Inferior parietal cortex (tissue), 1 donor: ENCODE results near the gene OCSTAMP.
A peak's percentile ranks its signal among the peaks of the same experiment; 100 is the strongest.

Experiments
- DNase-seq: peaks from one replicate; pipeline ENCODE4 v3.0.0-alpha.2; 2016; ENCODE audit errors: extremely low spot score

Gene OCSTAMP

GRCh38 chr20:46552460-46553420, 2.3 kb upstream of the OCSTAMP start:
- DNase-seq: no peak

GRCh38 chr20:46551522-46552381, 1.3 kb upstream of the OCSTAMP start:
- DNase-seq: no peak

GRCh38 chr20:46549188-46549972, 1.1 kb downstream of the OCSTAMP start:
- DNase-seq: no peak

GRCh38 chr20:46548688-46549087, 1.8 kb downstream of the OCSTAMP start:
- DNase-seq: no peak

GRCh38 chr20:46547995-46548394, 2.5 kb downstream of the OCSTAMP start:
- DNase-seq: no peak

- no peak for DNase-seq
Observed at GRCh38 chr20:46546936-46547335, 3.5 kb downstream of the OCSTAMP start.

- no peak for DNase-seq
Observed at GRCh38 chr20:46546298-46546697, 4.2 kb downstream of the OCSTAMP start.

GRCh38 chr20:46545827-46546138, 4.7 kb downstream of the OCSTAMP start:
- DNase-seq: no peak

- DNase-seq: no peak
Observed at GRCh38 chr20:46545077-46545826, 5.2 kb downstream of the OCSTAMP start.

GRCh38 chr20:46544576-46544975, 5.9 kb downstream of the OCSTAMP start:
- DNase-seq: no peak

GRCh38 chr20:46543959-46544358, 6.5 kb downstream of the OCSTAMP start:
- no peak for DNase-seq

GRCh38 chr20:46543033-46543432, 7.4 kb downstream of the OCSTAMP start:
- DNase-seq: no peak

- no peak for DNase-seq
Observed at GRCh38 chr20:46541229-46541935, 9.1 kb downstream of the OCSTAMP start.

GRCh38 chr20:46539113-46539512, 11.3 kb downstream of the OCSTAMP start:
- no peak for DNase-seq

- no peak for DNase-seq
Observed at GRCh38 chr20:46530640-46531039, 19.8 kb downstream of the OCSTAMP start.

GRCh38 chr20:46523696-46524328, 26.6 kb downstream of the OCSTAMP start:
- DNase-seq: no peak

- no peak for DNase-seq
Observed at GRCh38 chr20:46523108-46523507, 27.3 kb downstream of the OCSTAMP start.

- peak; percentile 53 for DNase-seq
Observed at GRCh38 chr20:46520976-46521579, 29.4 kb downstream of the OCSTAMP start.

GRCh38 chr20:46520540-46520939, 29.9 kb downstream of the OCSTAMP start:
- DNase-seq: no peak
